HL-60 (cell line): ENCODE measurements around the gene BPIFB4.

Experiments used
- DNase-seq, 2 experiments: peaks; one replicate each; pipeline ENCODE4 v3.0.0-alpha.2; 2010 to 2020; ENCODE audit warnings: low read depth in 1 of 2, low spot score in 1 of 2
- H3K27ac ChIP-seq: fragments of 250-450 bp; sonication (Bioruptor Pico); replicated peaks from 2 replicates; pipeline ENCODE4 v1.5.1; 2020; ENCODE audit warnings: mild to moderate bottlenecking, moderate library complexity
- H3K27me3 ChIP-seq: fragments of 250-450 bp; sonication (Bioruptor Pico); 2 replicates; pipeline ENCODE4 v1.5.1; 2021; ENCODE audit warnings: mild to moderate bottlenecking, moderate library complexity; ENCODE audit not compliant: insufficient read depth, poor library complexity, severe bottlenecking
- H3K4me3 ChIP-seq: replicated peaks from 2 replicates; pipeline ENCODE4 v1.5.1; 2011; ENCODE audit warnings: mild to moderate bottlenecking, control low read depth, low read length; ENCODE audit not compliant: insufficient read depth
- GABPA ChIP-seq: IDR thresholded peaks from 2 replicates; pipeline ENCODE4 v1.6.1; 2012; ENCODE audit warnings: low read depth
- POLR2AphosphoS5 ChIP-seq: IDR thresholded peaks from 2 replicates; pipeline ENCODE4 v1.6.1; 2012; ENCODE audit warnings: low read depth
- SPI1 ChIP-seq: IDR thresholded peaks from 2 replicates; pipeline ENCODE4 v1.6.1; 2012; ENCODE audit warnings: low read depth, mild to moderate bottlenecking, borderline replicate concordance
- TF ChIP-seq, protein P1 (sequence below): IDR thresholded peaks from 2 replicates; pipeline ENCODE4 v1.6.1; 2012; ENCODE audit warnings: low read depth; ENCODE audit not compliant: insufficient replicate concordance
- TF ChIP-seq, protein P2 (sequence below): IDR thresholded peaks from one replicate; pipeline ENCODE4 v1.5.1; 2011; ENCODE audit warnings: low read length, control low read depth, inconsistent platforms; ENCODE audit not compliant: insufficient read depth

Gene BPIFB4

GRCh38 chr20:33086052-33086722 lies 6.7 kb downstream of the BPIFB4 start:
- H3K27ac ChIP-seq, result no peak overlapping the region
- DNase-seq, result no peak
- H3K27me3 ChIP-seq, result no peaks in the 10 kb centered on the region
- no peak overlapping the region for H3K4me3 ChIP-seq
- TF ChIP-seq, protein P1, sequence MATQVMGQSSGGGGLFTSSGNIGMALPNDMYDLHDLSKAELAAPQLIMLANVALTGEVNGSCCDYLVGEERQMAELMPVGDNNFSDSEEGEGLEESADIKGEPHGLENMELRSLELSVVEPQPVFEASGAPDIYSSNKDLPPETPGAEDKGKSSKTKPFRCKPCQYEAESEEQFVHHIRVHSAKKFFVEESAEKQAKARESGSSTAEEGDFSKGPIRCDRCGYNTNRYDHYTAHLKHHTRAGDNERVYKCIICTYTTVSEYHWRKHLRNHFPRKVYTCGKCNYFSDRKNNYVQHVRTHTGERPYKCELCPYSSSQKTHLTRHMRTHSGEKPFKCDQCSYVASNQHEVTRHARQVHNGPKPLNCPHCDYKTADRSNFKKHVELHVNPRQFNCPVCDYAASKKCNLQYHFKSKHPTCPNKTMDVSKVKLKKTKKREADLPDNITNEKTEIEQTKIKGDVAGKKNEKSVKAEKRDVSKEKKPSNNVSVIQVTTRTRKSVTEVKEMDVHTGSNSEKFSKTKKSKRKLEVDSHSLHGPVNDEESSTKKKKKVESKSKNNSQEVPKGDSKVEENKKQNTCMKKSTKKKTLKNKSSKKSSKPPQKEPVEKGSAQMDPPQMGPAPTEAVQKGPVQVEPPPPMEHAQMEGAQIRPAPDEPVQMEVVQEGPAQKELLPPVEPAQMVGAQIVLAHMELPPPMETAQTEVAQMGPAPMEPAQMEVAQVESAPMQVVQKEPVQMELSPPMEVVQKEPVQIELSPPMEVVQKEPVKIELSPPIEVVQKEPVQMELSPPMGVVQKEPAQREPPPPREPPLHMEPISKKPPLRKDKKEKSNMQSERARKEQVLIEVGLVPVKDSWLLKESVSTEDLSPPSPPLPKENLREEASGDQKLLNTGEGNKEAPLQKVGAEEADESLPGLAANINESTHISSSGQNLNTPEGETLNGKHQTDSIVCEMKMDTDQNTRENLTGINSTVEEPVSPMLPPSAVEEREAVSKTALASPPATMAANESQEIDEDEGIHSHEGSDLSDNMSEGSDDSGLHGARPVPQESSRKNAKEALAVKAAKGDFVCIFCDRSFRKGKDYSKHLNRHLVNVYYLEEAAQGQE, result no peak
- TF ChIP-seq POLR2AphosphoS5 (no peak), SPI1 (no peak), GABPA (no peak)
- TF ChIP-seq, protein P2, sequence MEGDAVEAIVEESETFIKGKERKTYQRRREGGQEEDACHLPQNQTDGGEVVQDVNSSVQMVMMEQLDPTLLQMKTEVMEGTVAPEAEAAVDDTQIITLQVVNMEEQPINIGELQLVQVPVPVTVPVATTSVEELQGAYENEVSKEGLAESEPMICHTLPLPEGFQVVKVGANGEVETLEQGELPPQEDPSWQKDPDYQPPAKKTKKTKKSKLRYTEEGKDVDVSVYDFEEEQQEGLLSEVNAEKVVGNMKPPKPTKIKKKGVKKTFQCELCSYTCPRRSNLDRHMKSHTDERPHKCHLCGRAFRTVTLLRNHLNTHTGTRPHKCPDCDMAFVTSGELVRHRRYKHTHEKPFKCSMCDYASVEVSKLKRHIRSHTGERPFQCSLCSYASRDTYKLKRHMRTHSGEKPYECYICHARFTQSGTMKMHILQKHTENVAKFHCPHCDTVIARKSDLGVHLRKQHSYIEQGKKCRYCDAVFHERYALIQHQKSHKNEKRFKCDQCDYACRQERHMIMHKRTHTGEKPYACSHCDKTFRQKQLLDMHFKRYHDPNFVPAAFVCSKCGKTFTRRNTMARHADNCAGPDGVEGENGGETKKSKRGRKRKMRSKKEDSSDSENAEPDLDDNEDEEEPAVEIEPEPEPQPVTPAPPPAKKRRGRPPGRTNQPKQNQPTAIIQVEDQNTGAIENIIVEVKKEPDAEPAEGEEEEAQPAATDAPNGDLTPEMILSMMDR, result no peak

- no peak overlapping the region for H3K27ac ChIP-seq
- DNase-seq, result no peak
- no peak for TF ChIP-seq GABPA
- no peak overlapping the region for H3K4me3 ChIP-seq
- no peaks in the 10 kb centered on the region for H3K27me3 ChIP-seq
Observed at GRCh38 chr20:33091147-33091546, 11.7 kb downstream of the BPIFB4 start.

GRCh38 chr20:33091693-33092092 lies 12.2 kb downstream of the BPIFB4 start:
- Histone ChIP-seq H3K4me3 (no peak overlapping the region), H3K27ac (no peak overlapping the region), H3K27me3 (no peaks in the 10 kb centered on the region)
- no peak for DNase-seq
- TF ChIP-seq POLR2AphosphoS5, result no peak

DNA sequence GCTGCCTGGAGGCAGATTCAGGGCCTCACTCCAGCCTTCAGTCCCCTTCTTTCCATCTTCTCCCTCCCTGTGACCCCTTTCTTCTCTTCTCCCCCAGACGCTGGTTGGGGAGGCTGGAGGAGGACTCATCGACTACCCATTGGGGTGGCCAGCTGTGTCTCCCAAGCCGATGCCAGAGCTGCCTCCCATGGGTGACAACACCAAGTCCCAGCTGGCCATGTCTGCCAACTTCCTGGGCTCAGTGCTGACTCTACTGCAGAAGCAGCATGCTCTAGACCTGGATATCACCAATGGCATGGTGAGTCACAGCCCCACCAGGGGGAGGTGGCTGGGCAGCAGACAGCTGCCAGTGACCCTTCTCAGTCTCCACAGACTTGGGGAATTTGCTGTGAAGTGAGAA lies 12.9 kb downstream of the BPIFB4 start:
- DNase-seq, result no peak
- TF ChIP-seq, protein P1, result no peak
- TF ChIP-seq GABPA (no peak), SPI1 (no peak), POLR2AphosphoS5 (no peak)
- no peaks in the 10 kb centered on the region for H3K27me3 ChIP-seq
- no peak overlapping the region for H3K27ac ChIP-seq
- H3K4me3 ChIP-seq, result no peak overlapping the region

DNA sequence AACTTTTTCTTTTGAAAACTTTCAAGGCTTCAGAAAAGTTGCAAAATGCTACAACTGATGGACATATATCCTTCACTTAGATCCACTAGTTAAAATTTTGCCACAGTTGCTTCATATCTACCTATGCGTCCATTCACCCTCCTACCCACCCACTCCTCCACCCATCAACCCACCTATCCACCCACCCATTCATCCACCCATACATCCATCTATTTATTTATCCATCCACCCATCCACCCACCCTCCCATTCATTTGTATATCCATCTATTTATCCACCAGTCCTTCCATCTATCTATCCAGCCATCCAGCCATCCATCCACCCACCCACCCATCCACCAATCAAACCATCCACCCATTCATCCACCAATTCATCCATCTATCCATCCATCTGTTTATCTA lies 13.6 kb downstream of the BPIFB4 start:
- Histone ChIP-seq H3K4me3 (no peak overlapping the region), H3K27ac (no peak overlapping the region), H3K27me3 (no peaks in the 10 kb centered on the region)
- TF ChIP-seq, protein P2, result no peak
- no peak for TF ChIP-seq POLR2AphosphoS5
- TF ChIP-seq GABPA, result no peak
- no peak for TF ChIP-seq SPI1
- no peak for DNase-seq
